ENCODE measurements around the gene ATP8B1.

GRCh38 chr18:57764995-57765394, 38.1 kb downstream of the ATP8B1 start:
- TF ChIP-seq CTCF (IDR thresholded peaks at IDR 0.05; ENCODE audit: low read depth, low read length) (no peak), POLR2A (IDR thresholded peaks at IDR 0.05; ENCODE audit: extremely low read depth, insufficient read length) (no peak)

Data from NB4 (cell line).